GM18520 (cell line): Measurements from ENCODE around the gene FAM76A.
A peak's percentile ranks its signal among the peaks of the same experiment; 100 is the strongest.
"Not testable (repeated sequence)": the region's sequence is repeated elsewhere in the genome, so short reads cannot be mapped to it uniquely, and the experiment has no call there.

Source experiments
- ATAC-seq: cut with Tn5 transposase; IDR thresholded peaks from one replicate; pipeline ENCODE4 v1.9.1; 2021; ENCODE audit not compliant: unreplicated experiment

Gene FAM76A

DNA sequence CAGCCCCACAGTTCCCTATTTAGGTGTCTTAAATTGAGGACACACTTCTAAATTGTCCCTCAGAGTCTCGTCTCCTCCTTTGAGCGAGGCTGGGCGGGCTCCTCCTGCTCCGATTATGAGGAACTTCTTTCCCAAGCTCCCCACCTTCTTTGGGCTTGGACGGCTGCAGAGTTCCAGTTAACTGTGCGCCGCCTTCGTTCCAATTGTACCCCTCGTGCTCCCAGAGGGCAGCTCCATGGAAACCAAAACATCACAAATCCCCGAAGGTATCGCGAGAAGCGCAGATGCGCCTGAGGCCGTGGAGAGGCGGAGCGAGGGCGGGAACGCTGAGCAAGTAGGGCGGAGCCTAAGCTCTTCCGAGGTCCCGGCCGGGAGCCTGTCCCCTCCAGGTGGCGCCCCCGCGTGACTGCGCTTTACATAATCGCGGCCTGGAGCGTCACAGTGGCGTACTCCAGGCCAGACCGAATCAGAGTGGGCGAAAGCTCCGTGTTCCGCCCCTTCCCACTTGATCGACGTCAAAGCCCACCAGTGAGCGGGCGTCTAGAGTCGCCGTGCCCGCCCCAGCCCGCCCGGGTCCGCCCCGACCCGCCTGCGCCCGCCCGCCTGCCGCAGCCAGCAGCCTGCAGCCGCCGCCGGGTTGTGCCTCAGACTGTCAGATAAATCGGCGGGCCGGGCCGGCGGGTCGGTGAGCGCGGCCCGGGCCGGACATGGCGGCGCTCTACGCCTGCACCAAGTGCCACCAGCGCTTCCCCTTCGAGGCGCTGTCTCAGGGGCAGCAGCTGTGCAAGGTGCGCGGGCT lies at the start of gene FAM76A:
Gene FAM76A, plus strand, starts transcription at position 588 of the 799 bp plus-strand sequence. Its CDS starts 120 bp downstream, at position 708.
- ATAC-seq = peak; percentile 95

DNA sequence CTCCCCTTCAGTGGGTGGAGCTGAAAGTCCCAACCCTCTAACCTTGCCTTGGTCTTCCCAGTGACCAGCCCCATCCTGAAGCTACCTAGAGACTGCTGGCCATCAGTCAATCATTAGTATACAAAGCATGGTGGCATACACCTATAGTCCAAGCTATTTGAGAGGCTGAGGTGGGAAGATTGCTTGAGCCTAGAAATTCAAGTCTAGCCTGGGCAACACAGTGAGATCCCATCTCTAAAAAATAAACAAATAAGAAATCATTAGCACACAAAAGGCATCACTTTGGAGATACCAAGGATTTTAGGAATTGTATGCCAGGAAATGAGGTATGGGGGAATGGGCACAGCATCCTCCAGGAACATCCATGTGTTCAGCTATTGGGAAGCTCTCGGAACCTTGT lies 49.4 kb upstream of the FAM76A start:
- no peak for ATAC-seq

DNA sequence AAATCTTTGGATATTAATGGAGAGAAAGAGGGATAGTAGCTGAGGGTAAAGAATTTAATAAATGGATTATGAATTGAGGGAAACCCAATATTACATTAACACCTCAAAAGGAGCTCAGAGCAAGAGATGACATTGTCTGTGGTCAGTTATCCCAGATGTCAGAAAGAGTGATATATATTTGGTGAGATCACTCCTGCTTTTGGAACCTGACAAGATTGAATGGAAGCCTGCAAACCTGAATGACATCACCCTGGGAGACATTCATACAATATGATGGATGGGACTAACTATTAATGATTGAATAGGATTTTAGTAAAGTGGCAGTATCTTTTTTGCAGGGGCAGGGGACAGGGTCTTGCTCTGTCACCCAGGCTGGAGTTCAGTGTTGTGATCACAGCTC lies 47.0 kb upstream of the FAM76A start:
- no peak for ATAC-seq

DNA sequence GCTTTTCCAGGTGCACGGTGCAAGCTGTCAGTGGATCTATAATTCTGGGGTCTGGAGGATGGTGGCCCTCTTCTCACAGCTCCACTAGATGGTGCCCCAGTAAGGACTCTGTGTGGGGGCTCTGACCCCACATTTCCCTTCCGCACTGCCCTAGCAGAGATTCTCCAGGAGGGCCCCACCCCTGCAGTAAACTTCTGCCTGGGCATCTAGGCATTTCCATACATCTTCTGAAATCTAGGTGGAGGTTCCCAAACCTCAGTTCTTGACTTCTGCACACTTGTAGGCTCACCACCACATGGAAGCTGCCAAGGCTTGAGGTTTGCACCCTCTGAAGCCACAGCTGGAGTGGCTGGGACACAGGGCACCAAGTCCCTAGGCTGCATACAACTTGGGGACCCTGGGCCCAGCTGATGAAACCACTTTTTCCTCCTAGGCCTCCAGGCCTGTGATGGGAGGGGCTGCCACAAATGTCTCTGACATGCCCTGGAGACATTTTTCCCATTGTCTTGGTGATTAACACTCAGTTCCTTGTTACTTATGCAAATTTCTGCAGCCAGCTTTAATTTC lies 45.5 kb upstream of the FAM76A start:
- not testable (repeated sequence) for ATAC-seq

DNA sequence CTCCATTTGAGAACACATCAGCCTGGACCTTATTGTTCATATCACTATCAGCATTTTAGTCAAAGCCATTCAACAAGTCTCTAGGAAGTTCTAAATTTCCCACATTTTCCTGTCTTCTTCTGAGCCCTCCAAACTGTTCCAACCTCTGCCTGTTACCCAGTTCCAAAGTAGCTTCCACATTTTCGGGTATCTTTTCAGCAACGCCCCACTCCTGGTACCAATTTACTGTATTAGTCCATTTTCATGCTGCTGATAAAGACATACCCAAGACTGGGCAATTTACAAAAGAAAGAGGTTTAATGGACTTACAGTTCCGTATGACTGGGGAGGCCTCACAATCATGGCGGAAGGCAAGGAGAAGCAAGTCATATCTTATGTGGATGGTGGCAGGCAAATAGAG lies 44.2 kb upstream of the FAM76A start:
- not testable (repeated sequence) for ATAC-seq

DNA sequence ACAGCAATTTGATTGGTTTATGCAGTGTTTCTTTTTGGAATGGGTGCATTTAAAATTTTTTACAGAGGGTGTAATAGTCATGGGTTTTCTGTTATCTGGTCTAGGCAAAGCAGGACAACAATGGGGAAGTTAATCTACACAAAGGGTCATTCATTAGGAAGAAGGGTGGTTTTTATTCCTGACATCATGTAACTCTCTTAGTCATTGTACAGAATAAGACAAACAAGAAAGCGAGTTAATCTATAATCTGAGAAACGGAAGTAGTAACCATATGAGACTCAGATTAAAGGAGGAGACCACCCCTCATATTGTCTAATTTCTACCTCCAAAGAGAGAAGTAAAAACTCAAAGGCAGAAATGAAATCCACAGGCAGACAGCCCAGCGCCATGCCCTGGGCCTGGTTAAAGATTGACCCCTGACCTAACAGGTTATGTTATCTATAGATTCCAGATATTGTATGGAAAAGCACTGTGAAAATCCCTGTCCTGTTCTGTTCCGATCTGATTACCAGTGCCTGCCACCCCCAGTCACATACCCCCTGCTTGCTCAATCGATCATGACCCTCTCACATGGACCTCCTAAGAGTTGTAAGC lies 43.3 kb upstream of the FAM76A start:
- ATAC-seq = no peak

DNA sequence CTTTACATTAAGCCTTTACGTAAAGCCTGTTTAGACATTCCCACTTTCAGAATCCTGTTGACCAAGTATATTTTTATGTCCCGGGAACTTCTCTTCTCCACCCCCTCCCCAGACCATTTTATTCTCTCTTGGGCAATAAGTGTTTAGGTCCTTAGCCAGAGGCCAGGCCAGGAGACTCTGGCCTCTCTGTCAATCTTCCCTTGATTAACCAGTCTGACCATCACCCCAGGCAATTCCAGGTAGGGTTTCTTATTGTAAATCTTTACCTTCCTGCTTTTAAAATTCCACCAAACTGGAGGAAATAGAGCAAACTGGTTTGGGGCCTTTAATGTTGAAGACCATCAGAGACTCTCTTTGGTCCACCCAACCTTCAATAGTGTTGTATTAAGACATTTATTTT lies 41.6 kb upstream of the FAM76A start:
- no peak for ATAC-seq

DNA sequence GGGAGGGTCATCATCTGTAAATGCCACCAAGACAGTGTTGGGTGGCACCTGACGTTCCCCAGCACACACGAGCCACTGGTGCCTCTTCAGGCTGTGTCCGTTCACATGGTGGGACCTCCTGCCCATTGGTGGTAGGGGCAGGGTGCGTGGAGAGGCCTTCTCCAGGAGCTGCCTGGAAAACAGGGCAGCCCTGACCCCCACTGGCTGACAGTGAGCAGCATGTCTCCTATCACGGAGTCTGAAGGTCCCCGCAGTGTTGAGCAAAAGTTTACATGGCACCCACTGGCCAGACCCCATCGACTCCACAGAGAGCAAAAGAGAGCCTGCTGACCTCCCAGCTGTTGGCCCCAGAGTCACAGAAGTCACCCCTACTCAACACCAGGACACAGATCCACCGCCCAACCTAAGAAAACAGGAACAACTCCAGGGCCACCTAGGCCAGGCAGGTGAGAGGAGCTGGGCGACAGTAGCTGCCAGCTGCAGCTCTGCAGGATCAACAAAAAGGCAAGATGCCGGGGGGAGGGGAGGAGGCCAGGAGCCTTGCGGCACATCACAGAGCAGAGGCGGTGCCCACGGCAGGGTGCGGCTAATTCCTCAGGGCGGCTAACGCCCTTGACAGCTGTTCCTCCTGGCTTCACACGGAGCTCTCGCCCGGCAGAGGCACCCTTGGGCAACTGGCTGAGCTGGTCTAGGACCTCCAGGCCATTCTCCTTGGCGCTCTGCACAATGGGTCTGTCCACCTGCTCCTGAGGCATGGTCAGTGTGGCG lies 39.4 kb upstream of the FAM76A start:
- ATAC-seq = no peak

DNA sequence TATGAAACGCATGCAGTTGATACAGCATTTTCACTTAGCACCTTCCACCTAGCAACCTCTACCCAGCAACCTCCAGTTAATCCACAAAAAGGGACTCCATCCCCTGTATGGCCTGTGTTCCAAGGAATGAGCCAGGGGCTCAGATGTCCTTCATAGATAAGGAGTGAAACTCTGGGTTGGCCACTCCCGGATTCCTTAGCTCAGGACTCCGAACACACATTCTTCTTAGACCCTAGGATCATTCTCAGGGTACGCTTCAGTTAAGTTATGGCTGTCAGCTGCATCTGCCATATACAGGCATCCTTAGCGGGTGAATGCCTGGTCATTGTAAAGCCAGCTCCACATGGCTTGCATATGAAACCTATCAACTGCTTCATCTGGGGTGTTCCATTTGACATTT lies 37.9 kb upstream of the FAM76A start:
- ATAC-seq = no peak

DNA sequence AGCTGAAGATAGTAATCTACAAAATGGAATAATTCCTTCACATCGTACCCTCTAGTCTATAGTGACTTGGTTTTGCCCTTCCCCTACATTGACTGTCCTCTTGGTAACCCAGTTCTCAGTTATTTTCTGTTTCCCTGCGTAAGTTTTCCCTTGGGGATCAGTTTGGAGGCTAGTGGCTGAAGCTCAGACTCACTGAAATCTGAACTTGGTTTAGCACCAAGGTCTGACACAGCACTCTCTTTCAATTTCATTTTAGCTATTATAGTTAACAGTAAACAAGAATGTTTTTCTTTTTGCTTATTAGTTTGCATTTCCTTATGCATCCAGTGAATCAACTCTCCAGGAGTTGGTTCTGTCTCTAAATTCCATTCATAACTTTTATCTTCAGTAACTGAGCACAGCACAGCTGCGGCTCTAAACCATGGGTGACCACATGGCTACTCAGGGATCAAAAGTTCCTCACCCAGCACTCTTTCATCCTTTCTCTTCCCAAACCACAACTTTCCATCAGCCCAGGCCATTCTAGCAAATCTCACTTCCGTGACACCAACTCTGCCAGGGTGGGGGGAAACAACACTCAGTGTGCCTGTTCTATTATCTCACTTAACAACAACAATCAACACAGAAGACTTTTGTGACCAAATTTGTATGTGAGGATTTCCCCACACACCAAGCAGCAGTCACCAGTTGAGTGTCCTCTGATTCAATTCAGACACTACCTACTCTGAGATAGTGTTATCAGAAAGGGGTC lies 36.2 kb upstream of the FAM76A start:
- peak; percentile 66 for ATAC-seq

DNA sequence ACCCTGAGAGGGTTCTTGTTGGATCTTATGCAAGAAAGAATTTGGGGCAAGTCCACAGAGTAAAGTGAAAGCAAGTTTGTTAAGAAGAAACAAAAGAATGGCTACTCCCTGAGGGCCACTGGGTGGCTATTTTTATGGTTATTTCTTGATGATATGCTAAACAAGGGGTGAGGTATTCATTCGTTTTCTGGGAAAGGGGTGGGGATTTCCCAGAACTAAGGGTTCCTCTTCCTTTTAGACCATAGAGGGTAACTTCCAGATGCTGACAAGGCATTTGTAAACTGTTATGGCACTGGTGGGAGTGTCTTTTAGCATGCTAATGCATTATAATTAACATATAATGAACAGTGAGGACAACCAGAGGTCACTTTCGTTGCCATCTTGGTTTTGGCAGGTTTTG lies 35.6 kb upstream of the FAM76A start:
- ATAC-seq = no peak

DNA sequence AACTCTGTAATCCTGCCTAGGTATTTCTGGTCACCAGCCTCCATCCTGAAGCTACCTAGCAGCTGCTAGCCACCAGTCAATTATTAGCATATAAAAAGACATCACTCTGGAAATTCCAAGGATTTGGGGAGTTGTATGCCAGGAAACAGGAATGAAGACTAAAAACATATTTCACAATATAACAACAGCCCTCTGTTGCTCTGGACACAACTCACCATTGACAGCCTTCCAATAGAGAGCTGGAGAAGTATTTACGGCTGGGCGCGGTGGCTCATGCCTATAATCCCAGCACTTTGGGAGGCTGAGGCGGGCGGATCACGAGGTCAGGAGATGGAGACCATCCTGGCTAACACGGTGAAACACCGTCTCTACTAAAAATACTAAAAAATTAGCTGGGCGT lies 28.9 kb upstream of the FAM76A start:
- not testable (repeated sequence) for ATAC-seq

DNA sequence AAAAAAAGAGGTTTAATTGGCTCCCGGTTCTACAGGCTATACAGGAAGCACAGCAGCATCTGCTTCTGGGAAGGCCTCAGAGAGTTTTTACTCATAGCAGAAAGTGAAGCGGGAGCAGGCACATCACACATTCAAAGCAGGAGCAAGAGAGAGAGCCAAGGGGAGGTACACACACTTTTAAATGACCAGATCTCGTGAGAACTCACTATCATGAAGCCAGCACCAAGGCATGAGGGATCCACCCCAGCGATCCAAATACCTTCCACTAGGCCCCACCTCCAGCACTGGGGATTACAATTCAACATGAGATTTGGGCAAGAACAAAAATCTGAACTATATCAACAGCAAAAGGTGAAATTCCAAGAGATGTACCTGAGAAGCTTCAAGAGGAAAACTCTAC lies 20.8 kb upstream of the FAM76A start:
- no peak for ATAC-seq

DNA sequence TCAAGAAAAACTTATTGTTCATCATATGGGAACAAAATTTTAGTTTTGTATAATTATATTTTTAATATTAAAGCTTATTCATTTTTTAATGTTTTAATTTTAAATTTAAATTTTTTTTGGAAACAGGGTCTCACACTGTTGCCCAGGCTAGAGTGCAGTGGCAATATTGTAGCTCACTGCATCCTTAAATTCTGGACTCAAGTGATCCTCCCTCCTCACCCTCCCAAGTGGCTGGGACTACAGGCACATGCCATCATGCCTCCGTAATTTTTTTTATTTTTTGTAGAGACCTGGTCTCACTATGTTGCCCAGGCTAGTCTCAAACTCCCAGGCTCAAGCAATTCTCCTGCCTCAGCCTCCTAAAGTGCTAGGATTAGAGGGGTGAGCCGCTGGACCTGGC lies 20.2 kb upstream of the FAM76A start:
- ATAC-seq = no peak

DNA sequence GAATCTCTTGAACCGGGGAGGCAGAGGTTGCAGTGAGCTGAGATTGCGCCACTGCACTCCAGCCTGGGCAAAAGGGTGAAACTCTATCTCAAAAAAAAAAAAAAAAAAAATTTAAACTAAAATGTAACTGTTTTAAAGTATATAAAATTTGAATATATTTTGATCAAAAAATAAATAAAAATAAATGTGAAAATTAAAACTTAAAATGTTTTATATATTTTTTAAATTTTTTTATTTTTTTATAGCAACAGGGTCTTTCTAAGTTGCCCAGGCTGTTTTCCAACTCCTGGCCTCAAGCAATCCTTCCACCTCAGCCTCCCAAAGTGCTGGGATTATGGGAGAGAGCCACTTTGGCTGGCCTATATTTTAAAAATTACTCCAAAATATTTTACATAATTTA lies 15.2 kb upstream of the FAM76A start:
- ATAC-seq = no peak

DNA sequence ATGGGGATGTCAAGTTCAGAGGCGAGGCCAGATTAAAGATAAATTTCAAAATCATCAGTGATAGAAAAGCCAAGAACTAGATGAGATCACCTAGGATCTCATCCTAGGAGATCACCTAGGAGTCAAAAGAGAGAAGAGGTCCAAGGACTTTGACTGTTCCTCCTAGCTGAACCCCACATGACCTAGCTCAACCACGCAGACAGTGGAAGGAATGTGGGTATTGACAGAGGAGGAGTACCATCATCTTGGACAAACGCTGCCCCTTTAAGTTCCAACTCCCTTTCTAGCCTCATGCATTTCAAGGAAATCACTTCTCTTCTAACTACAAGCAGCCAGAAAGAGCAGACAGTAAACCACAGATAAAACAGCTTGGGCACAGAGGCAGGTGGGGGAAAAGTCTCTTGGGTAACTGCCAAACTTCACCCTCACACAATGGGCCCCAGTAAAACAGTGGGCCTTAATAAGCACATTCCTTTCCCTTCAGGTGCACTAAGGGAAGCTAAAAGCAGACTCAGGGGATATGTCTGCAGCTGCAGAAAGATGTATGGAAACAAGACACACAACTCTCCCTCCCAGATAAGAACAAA lies 12.5 kb upstream of the FAM76A start:
- ATAC-seq = no peak

DNA sequence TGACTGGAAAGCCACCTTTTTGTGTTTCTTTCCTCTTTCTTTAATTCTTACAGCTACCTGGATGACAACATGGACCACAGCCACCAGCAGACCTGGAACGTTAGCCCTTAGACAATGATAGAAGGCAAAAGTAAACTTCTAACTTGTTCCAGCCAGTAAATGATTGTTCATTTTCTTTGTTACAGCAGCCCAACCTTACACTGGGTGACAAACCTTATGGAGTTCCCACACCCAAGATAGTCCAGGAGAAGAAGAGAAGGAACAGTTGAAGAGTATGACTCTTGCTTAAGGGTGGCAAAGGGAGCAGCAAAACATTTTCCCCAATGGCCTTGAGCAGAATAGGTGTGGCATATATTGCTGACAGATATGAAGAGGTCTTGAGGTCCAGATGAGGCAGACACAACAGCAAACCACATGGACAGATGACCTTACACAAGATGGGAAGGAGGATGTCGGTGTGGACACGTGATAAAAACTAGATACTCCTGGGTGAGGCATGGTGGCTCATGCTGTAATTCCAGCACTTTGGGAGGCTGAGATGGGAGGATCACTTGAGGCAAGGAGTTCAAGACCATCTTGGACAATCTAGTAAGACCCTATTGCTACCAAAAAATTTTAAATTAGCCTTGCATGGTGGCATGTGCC lies 11.8 kb upstream of the FAM76A start:
- ATAC-seq = no peak

DNA sequence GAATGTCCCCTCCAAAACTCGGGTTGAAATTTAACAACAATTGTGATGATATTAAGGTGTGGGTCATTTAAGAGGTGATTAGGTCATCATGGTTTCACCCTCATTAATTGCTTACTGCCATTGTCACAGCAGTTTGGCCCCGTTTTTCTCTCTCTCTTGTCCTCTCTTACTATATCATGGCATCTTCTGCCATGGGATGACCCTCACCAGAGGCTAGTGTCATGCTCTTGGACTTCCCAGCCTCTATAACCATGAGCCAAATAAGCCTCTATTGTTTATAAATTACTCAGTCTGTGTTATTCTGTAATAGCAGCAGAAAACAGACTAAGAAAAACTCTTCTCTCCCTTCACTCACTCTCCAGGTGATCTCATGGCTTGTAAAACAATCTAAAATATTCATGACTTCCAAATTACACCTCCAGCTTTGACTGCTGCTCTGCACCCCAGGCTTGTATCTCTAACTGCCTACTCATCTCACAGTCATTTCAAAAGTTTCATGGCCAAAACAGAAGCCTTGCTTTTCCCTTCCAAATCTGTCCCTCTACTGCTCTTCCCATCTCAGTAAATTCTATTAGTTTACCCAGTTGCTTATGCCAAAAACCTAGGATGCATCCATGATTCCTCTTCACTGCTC lies 9.4 kb upstream of the FAM76A start:
- ATAC-seq = no peak
